Globus pallidus (tissue), 1 donor: ENCODE results near the gene SH2D3C.
"Not testable (repeated sequence)": the region's sequence is repeated elsewhere in the genome, so short reads cannot be mapped to it uniquely, and the experiment has no call there.

ENCODE experiments used
- DNase-seq: peaks from one replicate; pipeline ENCODE4 v3.0.0-alpha.2; 2015; ENCODE audit warnings: low spot score

SH2D3C gene

GRCh38 chr9:127767410-127767809, 11.1 kb downstream of the SH2D3C start:
- no peak for DNase-seq

GRCh38 chr9:127765418-127765817, 13.0 kb downstream of the SH2D3C start:
- no peak for DNase-seq

GRCh38 chr9:127763918-127764384, 14.5 kb downstream of the SH2D3C start:
- DNase-seq = no peak

- no peak for DNase-seq
These were observed 16.3 kb downstream of the SH2D3C start for GRCh38 chr9:127762111-127762676.

GRCh38 chr9:127761491-127761956, 16.9 kb downstream of the SH2D3C start:
- no peak for DNase-seq

GRCh38 chr9:127761061-127761460, 17.4 kb downstream of the SH2D3C start:
- no peak for DNase-seq

- no peak for DNase-seq
These were observed 19.6 kb downstream of the SH2D3C start for GRCh38 chr9:127758843-127759242.

- not testable (repeated sequence) for DNase-seq
These were observed 21.7 kb downstream of the SH2D3C start for GRCh38 chr9:127756776-127757175.

- no peak for DNase-seq
These were observed 22.2 kb downstream of the SH2D3C start for GRCh38 chr9:127756233-127756632.

GRCh38 chr9:127755061-127756060, 23.1 kb downstream of the SH2D3C start:
- DNase-seq = no peak

GRCh38 chr9:127754099-127755060, 24.1 kb downstream of the SH2D3C start:
- DNase-seq = no peak

GRCh38 chr9:127753622-127754021, 24.8 kb downstream of the SH2D3C start:
- no peak for DNase-seq

GRCh38 chr9:127753148-127753547, 25.3 kb downstream of the SH2D3C start:
- no peak for DNase-seq

- DNase-seq = no peak
These were observed 27.0 kb downstream of the SH2D3C start for GRCh38 chr9:127751269-127752054.

GRCh38 chr9:127749090-127749787, 29.2 kb downstream of the SH2D3C start:
- no peak for DNase-seq

GRCh38 chr9:127746959-127747569, 31.4 kb downstream of the SH2D3C start:
- no peak for DNase-seq

GRCh38 chr9:127744398-127745110, 33.9 kb downstream of the SH2D3C start:
- DNase-seq = no peak

GRCh38 chr9:127742435-127743088, 35.9 kb downstream of the SH2D3C start:
- no peak for DNase-seq
